ENCODE results near the gene CLDN2. TPM values are rescaled to one million over a fixed set of nuclear protein-coding genes. Genes with fewer than 3 reads are reported as not detected.

The CLDN2 gene
- total RNA-seq, 1 experiment from 2014 or later, result not detected

GRCh38 chrX:106889468-106889867 is 30.7 kb upstream of the CLDN2 start:
- ChIA-PET CTCF (no interaction called here), POLR2A (ENCODE audit: low non-redundant PET) (no interaction called here)
- no peak overlapping the region for H3K27ac ChIP-seq (ENCODE audit: low read depth, low read length, poor library complexity, severe bottlenecking)
- peaks cover 21% of the 10 kb centered on the region for H3K27me3 ChIP-seq (replicated peaks; ENCODE audit: insufficient read depth, low read depth, low read length, poor library complexity)
- TF ChIP-seq, protein P1, sequence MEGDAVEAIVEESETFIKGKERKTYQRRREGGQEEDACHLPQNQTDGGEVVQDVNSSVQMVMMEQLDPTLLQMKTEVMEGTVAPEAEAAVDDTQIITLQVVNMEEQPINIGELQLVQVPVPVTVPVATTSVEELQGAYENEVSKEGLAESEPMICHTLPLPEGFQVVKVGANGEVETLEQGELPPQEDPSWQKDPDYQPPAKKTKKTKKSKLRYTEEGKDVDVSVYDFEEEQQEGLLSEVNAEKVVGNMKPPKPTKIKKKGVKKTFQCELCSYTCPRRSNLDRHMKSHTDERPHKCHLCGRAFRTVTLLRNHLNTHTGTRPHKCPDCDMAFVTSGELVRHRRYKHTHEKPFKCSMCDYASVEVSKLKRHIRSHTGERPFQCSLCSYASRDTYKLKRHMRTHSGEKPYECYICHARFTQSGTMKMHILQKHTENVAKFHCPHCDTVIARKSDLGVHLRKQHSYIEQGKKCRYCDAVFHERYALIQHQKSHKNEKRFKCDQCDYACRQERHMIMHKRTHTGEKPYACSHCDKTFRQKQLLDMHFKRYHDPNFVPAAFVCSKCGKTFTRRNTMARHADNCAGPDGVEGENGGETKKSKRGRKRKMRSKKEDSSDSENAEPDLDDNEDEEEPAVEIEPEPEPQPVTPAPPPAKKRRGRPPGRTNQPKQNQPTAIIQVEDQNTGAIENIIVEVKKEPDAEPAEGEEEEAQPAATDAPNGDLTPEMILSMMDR (conservative IDR thresholded peaks at IDR 0.05; ENCODE audit: low read depth, low read length), result no peak
- TF ChIP-seq EZH2 (IDR thresholded peaks at IDR 0.05; ENCODE audit: borderline replicate concordance, low read depth, low read length, poor library complexity, severe bottlenecking), result no peak
- DNase-seq (ENCODE audit: low spot score), result no peak
- no peaks in the 10 kb centered on the region for H3K36me3 ChIP-seq (ENCODE audit: insufficient read depth, low read length, poor library complexity, severe bottlenecking)
- H3K9me3 ChIP-seq (ENCODE audit: low read depth, low read length, poor library complexity, severe bottlenecking), result no peaks in the 10 kb centered on the region
- H3K4me1 ChIP-seq (ENCODE audit: insufficient read depth, low read length, poor library complexity, severe bottlenecking), result no peaks in the 10 kb centered on the region
- intact Hi-C loops (cut with micrococcal nuclease; ENCODE audit: unreplicated experiment), result no loop called here
- H3K4me3 ChIP-seq (ENCODE audit: low read depth, low read length, poor library complexity, severe bottlenecking), result no peak overlapping the region
- BruUV-seq (replicated peaks), result no TSS peak

GRCh38 chrX:106891762-106892460 is 28.3 kb upstream of the CLDN2 start:
- H3K27me3 ChIP-seq (replicated peaks; ENCODE audit: insufficient read depth, low read depth, low read length, poor library complexity), result peaks cover 8% of the 10 kb centered on the region
- no peaks in the 10 kb centered on the region for H3K9me3 ChIP-seq (ENCODE audit: low read depth, low read length, poor library complexity, severe bottlenecking)
- no peak overlapping the region for H3K27ac ChIP-seq (ENCODE audit: low read depth, low read length, poor library complexity, severe bottlenecking)
- TF ChIP-seq, protein P1 (conservative IDR thresholded peaks at IDR 0.05; ENCODE audit: low read depth, low read length), result no peak
- BruUV-seq (replicated peaks), result no TSS peak
- intact Hi-C loops (cut with micrococcal nuclease; ENCODE audit: unreplicated experiment), result loop anchor here (10.0 kb wide), 2 partner anchors 553 to 883 kb away; partner anchors contain the start of genes FRMPD3, NCBP2L and TSC22D3
- ChIA-PET CTCF (no interaction called here), POLR2A (ENCODE audit: low non-redundant PET) (no interaction called here)
- no peak for DNase-seq (ENCODE audit: low spot score)
- no peaks in the 10 kb centered on the region for H3K4me1 ChIP-seq (ENCODE audit: insufficient read depth, low read length, poor library complexity, severe bottlenecking)
- H3K4me3 ChIP-seq (ENCODE audit: low read depth, low read length, poor library complexity, severe bottlenecking), result no peak overlapping the region
- no peaks in the 10 kb centered on the region for H3K36me3 ChIP-seq (ENCODE audit: insufficient read depth, low read length, poor library complexity, severe bottlenecking)

GRCh38 chrX:106894392-106894909 is 25.8 kb upstream of the CLDN2 start:
- POLR2A ChIA-PET (ENCODE audit: low non-redundant PET), result no interaction called here
- no peak overlapping the region for H3K27ac ChIP-seq (ENCODE audit: low read depth, low read length, poor library complexity, severe bottlenecking)
- BruUV-seq (replicated peaks), result no TSS peak

More at GRCh38 chrX:106894392-106894909, 25.8 kb upstream of the CLDN2 start:
- TF ChIP-seq, protein P1 (conservative IDR thresholded peaks at IDR 0.05; ENCODE audit: low read depth, low read length), result peak; percentile 87
- no peak for TF ChIP-seq EZH2 (IDR thresholded peaks at IDR 0.05; ENCODE audit: borderline replicate concordance, low read depth, low read length, poor library complexity, severe bottlenecking)
- CTCF ChIA-PET, result interaction anchor here (0.5 to 1.3 kb wide), 5 partner anchors 20 to 999 kb away, joined by 3 to 14 read pairs (median 3); no protein-coding TSS in a partner anchor
- DNase-seq (ENCODE audit: low spot score), result peak; percentile 78
- H3K4me1 ChIP-seq (ENCODE audit: insufficient read depth, low read length, poor library complexity, severe bottlenecking), result no peaks in the 10 kb centered on the region
- intact Hi-C loops (cut with micrococcal nuclease; ENCODE audit: unreplicated experiment), result loop anchor here (2.0 to 10.0 kb wide), 3 partner anchors 58 to 880 kb away; partner anchors contain the start of genes FRMPD3, NCBP2L and TSC22D3
- H3K36me3 ChIP-seq (ENCODE audit: insufficient read depth, low read length, poor library complexity, severe bottlenecking), result no peaks in the 10 kb centered on the region
- peaks cover 8% of the 10 kb centered on the region for H3K27me3 ChIP-seq (replicated peaks; ENCODE audit: insufficient read depth, low read depth, low read length, poor library complexity)
- no peaks in the 10 kb centered on the region for H3K9me3 ChIP-seq (ENCODE audit: low read depth, low read length, poor library complexity, severe bottlenecking)
- no peak overlapping the region for H3K4me3 ChIP-seq (ENCODE audit: low read depth, low read length, poor library complexity, severe bottlenecking)

Data from A673 (cell line).